Colonic mucosa (tissue), 4 donors: Measurements from ENCODE around the gene GCSAML. TPM values are rescaled to one million over a fixed set of nuclear protein-coding genes. Genes with fewer than 3 reads are reported as not detected.
"Not testable (repeated sequence)": the region's sequence is repeated elsewhere in the genome, so short reads cannot be mapped to it uniquely, and the experiment has no call there.

Experiments
- DNase-seq: peaks from one replicate; pipeline ENCODE4 v3.0.0-alpha.2; 2020
- H3K27ac ChIP-seq: fragments of 200-600 bp; one replicate; pipeline ENCODE4 v1.8.0; 2021
- H3K27me3 ChIP-seq: fragments of 200-600 bp; one replicate; pipeline ENCODE4 v1.8.0; 2021
- H3K36me3 ChIP-seq: fragments of 200-600 bp; one replicate; pipeline ENCODE4 v1.8.0; 2021
- H3K4me1 ChIP-seq: fragments of 200-600 bp; one replicate; pipeline ENCODE4 v1.8.0; 2021; ENCODE audit warnings: mild to moderate bottlenecking
- H3K4me3 ChIP-seq: fragments of 200-600 bp; one replicate; pipeline ENCODE4 v1.8.0; 2021
- H3K9ac ChIP-seq, 2 donors: one replicate each; pipeline ENCODE4 v1.7.0; 2013; ENCODE audit warnings: control low read depth in 2 of 2, low read depth in 2 of 2, low read length in 2 of 2
- H3K9me3 ChIP-seq: fragments of 200-600 bp; one replicate; pipeline ENCODE4 v1.8.0; 2021
- CTCF ChIP-seq: fragments of 200-600 bp; IDR thresholded peaks from one replicate; pipeline ENCODE4 v1.8.0; 2022; ENCODE audit warnings: antibody characterized with exemption, mild to moderate bottlenecking
- intact Hi-C: fragments of 100-400 bp; cut with DNase I; formaldehyde crosslinking; loops from one replicate; pipeline ENCODE4 v1.14.1; 2022
- total RNA-seq, 2 donors: library from RNA; stranded (reverse); fragmentation: NEBNext Ultra II Directional in 1 of 2; extraction: Animal tissue kit (Norgen Biotek cat#: 25700) in 1 of 2; gene quantifications; one replicate each; pipeline ENCODE4 v1.2.1, GENCODE V29; 2021
- donor health status: healthy.
- donor health status: DM: no; HTN: no; CAD: no.
- donor health status: DM: no; HTN: no; CAD: no.

Gene GCSAML
- total RNA-seq, result under 1 TPM; 0.40 to 0.48 TPM

GRCh38 chr1:247548769-247549182, at the start of gene GCSAML:
TSS of gene GCSAML (plus strand) at chr1:247549134. CDS start at chr1:247549192, 58 bp downstream.
- Histone ChIP-seq H3K9ac (no peak within 1 kb of the TSS), H3K4me1 (no peaks in the 10 kb centered on the region), H3K4me3 (no peak within 1 kb of the TSS), H3K36me3 (no peaks in the 10 kb centered on the region), H3K27me3 (no peaks in the 10 kb centered on the region), H3K27ac (no peak within 1 kb of the TSS), H3K9me3 (no peaks in the 10 kb centered on the region)
- intact Hi-C loops, result no loop called here
- no peak for TF ChIP-seq CTCF
- DNase-seq, result no peak

DNA sequence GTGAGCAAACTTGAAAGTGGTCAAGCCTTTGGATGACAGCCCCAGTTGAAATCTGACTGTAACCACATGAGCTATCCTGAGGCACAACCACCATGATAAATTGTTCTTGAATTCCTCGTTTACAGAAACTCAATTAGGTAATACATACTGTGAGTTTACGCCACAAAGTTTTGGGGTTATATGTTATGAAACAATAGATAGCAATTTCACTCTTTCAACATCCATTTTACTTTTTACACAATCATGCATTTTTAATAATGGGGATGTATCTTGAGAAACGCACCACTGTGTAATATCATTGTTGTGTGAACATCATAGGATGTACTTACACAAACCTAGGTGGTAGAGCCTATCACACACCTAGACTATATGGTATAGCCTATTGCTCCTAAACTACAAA, 48.1 kb upstream of the GCSAML start:
- H3K36me3 ChIP-seq, result no peaks in the 10 kb centered on the region
- no peak for TF ChIP-seq CTCF
- H3K9ac ChIP-seq, result no peak overlapping the region
- H3K9me3 ChIP-seq, result no peaks in the 10 kb centered on the region
- no peak overlapping the region for H3K4me3 ChIP-seq
- no peaks in the 10 kb centered on the region for H3K27me3 ChIP-seq
- no peak for DNase-seq
- H3K4me1 ChIP-seq, result peaks cover 3% of the 10 kb centered on the region
- intact Hi-C loops, result no loop called here
- no peak overlapping the region for H3K27ac ChIP-seq

DNA sequence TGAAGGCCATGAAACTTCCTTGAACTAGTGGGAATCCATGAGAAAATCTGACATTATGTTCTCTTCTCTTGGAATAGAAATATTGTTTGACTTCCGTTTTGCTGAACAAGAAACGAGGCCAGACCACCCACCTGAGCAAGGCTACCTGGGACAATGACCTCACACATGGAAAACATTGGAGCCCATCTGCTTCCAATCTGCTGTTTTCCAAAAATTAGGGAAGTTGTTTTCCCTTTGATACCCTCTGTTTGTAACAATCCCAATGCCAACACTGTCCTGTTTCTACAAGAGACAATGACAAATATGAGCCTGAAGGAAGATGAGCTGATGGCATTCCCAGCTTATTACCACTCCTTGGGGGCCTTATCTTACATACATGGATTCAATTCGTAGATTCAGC, 42.1 kb upstream of the GCSAML start:
- DNase-seq, result no peak
- Histone ChIP-seq H3K4me3 (no peak overlapping the region), H3K9ac (no peak overlapping the region)

DNA sequence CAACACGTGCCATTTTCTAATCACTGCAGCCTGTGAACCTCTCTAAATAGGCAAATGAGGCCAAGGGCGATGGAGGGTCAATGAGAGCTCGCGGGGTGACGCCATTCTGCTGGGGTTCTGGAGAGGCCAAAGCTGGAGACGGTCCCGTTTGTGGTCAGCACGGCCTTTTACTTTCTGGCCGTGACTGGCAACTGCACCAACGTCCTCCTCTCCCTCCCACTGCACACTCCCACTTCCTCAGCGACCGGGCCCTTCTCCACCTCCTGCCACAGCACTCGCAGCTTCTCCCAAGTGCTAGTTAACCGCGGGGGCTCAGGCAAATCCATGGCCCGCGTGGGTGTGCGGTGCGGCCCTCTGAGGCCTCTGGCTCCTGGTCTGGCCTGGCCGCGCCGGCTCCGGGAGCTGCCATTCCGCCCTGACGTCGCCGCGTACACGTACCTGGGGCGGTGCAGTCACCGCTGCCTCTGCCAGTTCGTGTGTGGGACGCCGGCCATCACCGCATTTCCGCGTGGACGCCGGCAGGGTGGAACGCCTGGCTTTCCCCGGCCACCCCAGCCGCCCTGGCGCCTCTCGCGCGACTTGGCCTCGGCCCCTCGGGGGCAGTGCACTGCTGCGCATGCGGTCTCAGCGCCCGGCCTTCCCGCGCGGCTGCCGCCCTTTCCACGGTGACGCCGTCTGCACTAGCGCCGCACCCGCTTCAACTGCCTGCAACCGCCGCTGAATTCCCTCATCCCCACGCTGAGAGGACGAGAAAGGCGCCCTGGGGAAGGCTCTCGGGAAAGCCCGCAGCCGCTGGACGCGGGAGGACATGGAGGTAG, 30.9 kb upstream of the GCSAML start:
- H3K27me3 ChIP-seq, result no peaks in the 10 kb centered on the region
- H3K4me1 ChIP-seq, result no peaks in the 10 kb centered on the region
- H3K9ac ChIP-seq, result no peak overlapping the region
- TF ChIP-seq CTCF, result no peak
- no peak overlapping the region for H3K4me3 ChIP-seq
- DNase-seq, result no peak
- no peaks in the 10 kb centered on the region for H3K36me3 ChIP-seq
- no peaks in the 10 kb centered on the region for H3K9me3 ChIP-seq
- intact Hi-C loops, result no loop called here
- H3K27ac ChIP-seq, result no peak overlapping the region

More for the DNA sequence above, 42.1 kb upstream of the GCSAML start:
- H3K27me3 ChIP-seq, result no peaks in the 10 kb centered on the region
- H3K4me1 ChIP-seq, result no peaks in the 10 kb centered on the region
- intact Hi-C loops, result no loop called here
- no peak for TF ChIP-seq CTCF
- H3K36me3 ChIP-seq, result no peaks in the 10 kb centered on the region
- no peak overlapping the region for H3K27ac ChIP-seq
- no peaks in the 10 kb centered on the region for H3K9me3 ChIP-seq

GRCh38 chr1:247518613-247518891, 30.4 kb upstream of the GCSAML start:
- TF ChIP-seq CTCF, result no peak
- H3K36me3 ChIP-seq, result no peaks in the 10 kb centered on the region
- no peak overlapping the region for H3K27ac ChIP-seq
- no peak for DNase-seq
- no peaks in the 10 kb centered on the region for H3K9me3 ChIP-seq
- no peaks in the 10 kb centered on the region for H3K4me1 ChIP-seq
- no peak overlapping the region for H3K4me3 ChIP-seq
- no peaks in the 10 kb centered on the region for H3K27me3 ChIP-seq
- no peak overlapping the region for H3K9ac ChIP-seq
- intact Hi-C loops, result no loop called here

DNA sequence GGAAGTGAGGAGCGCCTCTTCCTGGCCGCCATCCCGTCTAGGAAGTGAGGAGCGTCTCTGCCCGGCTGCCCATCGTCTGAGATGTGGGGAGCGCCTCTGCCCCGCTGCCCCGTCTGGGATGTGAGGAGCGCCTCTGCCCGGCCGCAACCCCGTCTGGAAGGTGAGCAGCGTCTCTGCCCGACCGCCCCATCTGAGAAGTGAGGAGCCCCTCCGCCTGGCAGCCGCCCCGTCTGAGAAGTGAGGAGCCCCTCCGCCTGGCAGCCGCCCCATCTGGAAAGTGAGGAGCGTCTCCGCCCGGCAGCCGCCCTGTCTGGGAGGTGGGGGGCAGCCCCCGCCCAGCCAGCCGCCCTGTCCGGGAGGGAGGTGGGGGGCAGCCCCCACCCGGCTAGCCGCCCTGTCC, 27.0 kb upstream of the GCSAML start:
- H3K4me1 ChIP-seq, DNase-seq, intact Hi-C loops, H3K27me3 ChIP-seq, H3K36me3 ChIP-seq, H3K9me3 ChIP-seq, H3K27ac ChIP-seq, H3K9ac ChIP-seq, H3K4me3 ChIP-seq: not testable (repeated sequence)
